ENCODE data around the gene S100A13.
A peak's percentile ranks its signal among the peaks of the same experiment; 100 is the strongest.

S100A13 gene

GRCh38 chr1:153619171-153619570 is 8.1 kb downstream of the S100A13 start:
- no peak overlapping the region for H3K4me2 ChIP-seq (ENCODE audit: low read length)
- no peaks in the 10 kb centered on the region for H3K27me3 ChIP-seq (ENCODE audit: control insufficient read depth, insufficient read depth, low read length)
- H3K36me3 ChIP-seq (ENCODE audit: insufficient read depth, low read length), result peaks cover 43% of the 10 kb centered on the region
- H3K4me3 ChIP-seq (ENCODE audit: low read length), result no peak overlapping the region
- no peak overlapping the region for H3K9ac ChIP-seq (ENCODE audit: low read depth, low read length)
- H3K9me3 ChIP-seq (replicated peaks; ENCODE audit: low read length), result no peaks in the 10 kb centered on the region
- peaks cover 18% of the 10 kb centered on the region for H3K4me1 ChIP-seq (ENCODE audit: control insufficient read depth, insufficient read depth, low read length)

GRCh38 chr1:153617663-153618062 is 9.6 kb downstream of the S100A13 start:
- no peak overlapping the region for H3K4me2 ChIP-seq (ENCODE audit: low read length)
- H3K9me3 ChIP-seq (replicated peaks; ENCODE audit: low read length), result no peaks in the 10 kb centered on the region
- H3K27me3 ChIP-seq (ENCODE audit: control insufficient read depth, insufficient read depth, low read length), result no peaks in the 10 kb centered on the region
- peaks cover 19% of the 10 kb centered on the region for H3K4me1 ChIP-seq (ENCODE audit: control insufficient read depth, insufficient read depth, low read length)
- peaks cover 31% of the 10 kb centered on the region for H3K36me3 ChIP-seq (ENCODE audit: insufficient read depth, low read length)
- H3K9ac ChIP-seq (ENCODE audit: low read depth, low read length), result peak overlapping the region; percentile 14
- no peak overlapping the region for H3K4me3 ChIP-seq (ENCODE audit: low read length)

DNA sequence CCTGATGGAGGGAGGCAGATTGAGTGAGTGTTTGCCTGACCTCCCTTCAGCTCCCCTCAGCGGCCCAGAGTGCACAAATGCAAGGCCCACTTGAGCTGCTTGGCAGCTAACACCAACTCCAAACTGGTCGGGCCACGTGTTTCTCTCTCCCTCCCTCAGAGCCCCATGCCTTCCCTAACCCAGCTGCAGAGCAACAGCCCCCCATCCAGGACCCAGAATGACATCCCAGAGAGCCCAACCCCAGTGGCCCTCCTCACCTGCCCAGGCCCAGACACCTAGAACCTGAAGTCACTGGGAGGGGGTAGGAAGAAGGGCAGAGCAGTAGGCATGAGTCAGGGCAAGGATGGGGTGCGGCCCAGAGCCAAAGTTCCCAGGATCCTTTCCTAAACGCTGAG is 10.4 kb downstream of the S100A13 start:
- H3K9ac ChIP-seq (ENCODE audit: low read depth, low read length), result no peak overlapping the region
- H3K36me3 ChIP-seq (ENCODE audit: insufficient read depth, low read length), result peaks cover 25% of the 10 kb centered on the region
- H3K9me3 ChIP-seq (replicated peaks; ENCODE audit: low read length), result no peaks in the 10 kb centered on the region
- H3K4me2 ChIP-seq (ENCODE audit: low read length), result no peak overlapping the region
- H3K4me1 ChIP-seq (ENCODE audit: control insufficient read depth, insufficient read depth, low read length), result peaks cover 19% of the 10 kb centered on the region
- no peak overlapping the region for H3K4me3 ChIP-seq (ENCODE audit: low read length)
- no peaks in the 10 kb centered on the region for H3K27me3 ChIP-seq (ENCODE audit: control insufficient read depth, insufficient read depth, low read length)

GRCh38 chr1:153616144-153616916 is 11.0 kb downstream of the S100A13 start, which contains the start of gene S100A14:
S100A14 (minus strand) TSS chr1:153616325; CDS start chr1:153615858, 467 bp downstream.
- Histone ChIP-seq H3K4me2 (ENCODE audit: low read length) (no peak within 1 kb of the TSS), H3K9me3 (replicated peaks; ENCODE audit: low read length) (no peaks in the 10 kb centered on the region), H3K9ac (ENCODE audit: low read depth, low read length) (no peak within 1 kb of the TSS), H3K4me1 (ENCODE audit: control insufficient read depth, insufficient read depth, low read length) (peaks cover 19% of the 10 kb centered on the region), H3K4me3 (ENCODE audit: low read length) (no peak within 1 kb of the TSS), H3K36me3 (ENCODE audit: insufficient read depth, low read length) (peaks cover 28% of the 10 kb centered on the region), H3K27me3 (ENCODE audit: control insufficient read depth, insufficient read depth, low read length) (no peaks in the 10 kb centered on the region)

DNA sequence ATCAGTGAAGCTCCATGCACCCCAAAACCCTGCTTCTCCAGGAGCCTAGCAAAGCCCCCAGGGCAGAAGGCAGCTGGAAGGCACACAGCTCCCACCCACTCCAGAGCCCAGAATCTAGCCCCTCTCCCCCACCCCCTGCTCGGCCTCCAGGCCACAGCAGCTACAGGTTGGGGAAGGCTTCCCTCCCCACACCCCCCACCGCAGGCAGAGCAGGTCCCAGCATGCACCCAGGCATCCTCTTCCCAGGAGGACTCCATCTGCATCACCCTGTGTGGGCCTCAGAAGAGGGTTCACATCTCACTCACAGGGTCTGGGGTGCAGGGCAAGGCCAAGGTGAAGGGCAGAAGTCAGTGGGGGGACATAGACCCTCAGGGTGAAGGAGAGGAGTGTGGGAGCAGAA is 11.9 kb downstream of the S100A13 start:
- H3K36me3 ChIP-seq (ENCODE audit: insufficient read depth, low read length), result peaks cover 23% of the 10 kb centered on the region
- no peak overlapping the region for H3K4me2 ChIP-seq (ENCODE audit: low read length)
- no peak overlapping the region for H3K4me3 ChIP-seq (ENCODE audit: low read length)
- H3K27me3 ChIP-seq (ENCODE audit: control insufficient read depth, insufficient read depth, low read length), result no peaks in the 10 kb centered on the region
- peaks cover 23% of the 10 kb centered on the region for H3K4me1 ChIP-seq (ENCODE audit: control insufficient read depth, insufficient read depth, low read length)
- no peak overlapping the region for H3K9ac ChIP-seq (ENCODE audit: low read depth, low read length)
- H3K9me3 ChIP-seq (replicated peaks; ENCODE audit: low read length), result no peaks in the 10 kb centered on the region

DNA sequence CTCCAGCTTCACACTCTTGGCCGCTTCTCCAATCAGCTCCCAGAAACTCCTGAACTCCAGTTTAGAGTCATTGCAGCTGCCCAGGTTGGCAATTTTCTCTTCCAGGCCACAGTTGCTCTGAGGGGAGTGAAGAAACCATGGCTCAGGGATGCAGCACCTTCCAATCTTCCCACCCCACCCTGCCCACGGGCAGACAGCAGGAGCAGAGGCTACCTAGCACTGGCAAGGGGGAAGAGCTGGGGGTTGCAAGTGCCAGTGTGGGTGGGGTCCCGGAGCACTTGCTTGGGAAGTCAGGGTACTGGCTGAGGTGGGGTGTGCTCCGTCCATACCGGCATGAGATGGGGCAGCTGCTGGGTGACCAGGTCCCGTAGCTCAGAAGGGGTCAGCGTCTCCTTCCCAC is 12.4 kb downstream of the S100A13 start:
- Histone ChIP-seq H3K27me3 (ENCODE audit: control insufficient read depth, insufficient read depth, low read length) (no peaks in the 10 kb centered on the region), H3K36me3 (ENCODE audit: insufficient read depth, low read length) (peaks cover 21% of the 10 kb centered on the region), H3K9me3 (replicated peaks; ENCODE audit: low read length) (no peaks in the 10 kb centered on the region), H3K9ac (ENCODE audit: low read depth, low read length) (no peak overlapping the region), H3K4me2 (ENCODE audit: low read length) (no peak overlapping the region), H3K4me1 (ENCODE audit: control insufficient read depth, insufficient read depth, low read length) (peaks cover 28% of the 10 kb centered on the region), H3K4me3 (ENCODE audit: low read length) (no peak overlapping the region)

DNA sequence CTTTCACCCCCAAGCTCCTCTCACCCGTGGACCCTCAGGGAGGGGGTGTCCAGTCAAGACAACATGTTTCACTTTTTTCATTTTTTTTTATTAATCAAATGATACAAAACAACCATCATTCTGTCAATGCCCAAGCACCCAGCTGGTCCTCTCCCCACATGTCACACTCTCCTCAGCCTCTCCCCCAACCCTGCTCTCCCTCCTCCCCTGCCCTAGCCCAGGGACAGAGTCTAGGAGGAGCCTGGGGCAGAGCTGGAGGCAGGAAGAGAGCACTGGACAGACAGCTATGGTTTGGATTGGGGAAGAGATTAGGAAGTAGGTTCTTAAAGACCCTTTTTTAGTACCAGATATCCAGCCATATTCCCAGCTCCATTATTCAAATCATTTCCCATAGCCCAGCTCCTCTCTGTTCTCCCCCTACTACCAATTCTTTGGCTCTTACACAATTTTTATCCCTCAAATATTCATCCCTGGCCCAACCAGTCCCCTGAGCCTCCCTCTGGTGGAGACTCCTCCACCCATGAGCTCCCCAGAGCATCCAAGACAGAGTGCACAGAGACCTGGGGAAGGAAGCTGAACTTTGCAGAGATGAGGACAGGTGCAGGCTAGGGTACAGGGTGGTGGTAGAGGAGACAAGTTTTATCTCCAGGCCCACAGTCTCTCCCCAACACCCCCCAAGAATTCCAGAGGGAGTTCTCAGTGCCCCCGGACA is 13.0 kb downstream of the S100A13 start:
- peaks cover 34% of the 10 kb centered on the region for H3K4me1 ChIP-seq (ENCODE audit: control insufficient read depth, insufficient read depth, low read length)
- H3K4me3 ChIP-seq (ENCODE audit: low read length), result no peak overlapping the region
- H3K9ac ChIP-seq (ENCODE audit: low read depth, low read length), result no peak overlapping the region

DNA sequence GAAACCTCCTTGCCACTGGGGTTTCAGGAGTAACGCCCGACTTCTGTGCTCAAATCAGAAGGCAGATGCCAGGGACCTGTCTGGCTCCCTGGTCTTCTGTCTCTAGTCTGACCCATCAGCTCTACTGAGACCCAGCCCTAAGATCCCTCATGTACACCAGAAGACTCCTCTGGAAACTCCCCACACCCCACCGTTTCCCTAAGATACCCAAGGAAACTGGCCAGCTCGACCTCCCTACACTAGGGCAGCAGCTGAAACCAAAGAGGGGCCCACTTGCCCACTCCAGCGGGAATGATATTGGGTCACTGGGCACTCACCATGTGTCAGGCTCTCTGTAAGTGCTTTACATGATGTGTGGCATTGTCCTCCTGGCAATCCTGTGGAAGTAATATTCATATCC is 13.9 kb downstream of the S100A13 start:
- Histone ChIP-seq H3K36me3 (ENCODE audit: insufficient read depth, low read length) (peaks cover 10% of the 10 kb centered on the region), H3K9ac (ENCODE audit: low read depth, low read length) (peak overlapping the region; percentile 89), H3K9me3 (replicated peaks; ENCODE audit: low read length) (no peaks in the 10 kb centered on the region), H3K4me1 (ENCODE audit: control insufficient read depth, insufficient read depth, low read length) (peaks cover 41% of the 10 kb centered on the region), H3K4me2 (ENCODE audit: low read length) (peak overlapping the region; percentile 94), H3K27me3 (ENCODE audit: control insufficient read depth, insufficient read depth, low read length) (no peaks in the 10 kb centered on the region), H3K4me3 (ENCODE audit: low read length) (peak overlapping the region; percentile 92)

More for the DNA sequence above, 13.0 kb downstream of the S100A13 start:
- Histone ChIP-seq H3K4me2 (ENCODE audit: low read length) (no peak overlapping the region), H3K9me3 (replicated peaks; ENCODE audit: low read length) (no peaks in the 10 kb centered on the region), H3K36me3 (ENCODE audit: insufficient read depth, low read length) (peaks cover 18% of the 10 kb centered on the region), H3K27me3 (ENCODE audit: control insufficient read depth, insufficient read depth, low read length) (no peaks in the 10 kb centered on the region)

DNA sequence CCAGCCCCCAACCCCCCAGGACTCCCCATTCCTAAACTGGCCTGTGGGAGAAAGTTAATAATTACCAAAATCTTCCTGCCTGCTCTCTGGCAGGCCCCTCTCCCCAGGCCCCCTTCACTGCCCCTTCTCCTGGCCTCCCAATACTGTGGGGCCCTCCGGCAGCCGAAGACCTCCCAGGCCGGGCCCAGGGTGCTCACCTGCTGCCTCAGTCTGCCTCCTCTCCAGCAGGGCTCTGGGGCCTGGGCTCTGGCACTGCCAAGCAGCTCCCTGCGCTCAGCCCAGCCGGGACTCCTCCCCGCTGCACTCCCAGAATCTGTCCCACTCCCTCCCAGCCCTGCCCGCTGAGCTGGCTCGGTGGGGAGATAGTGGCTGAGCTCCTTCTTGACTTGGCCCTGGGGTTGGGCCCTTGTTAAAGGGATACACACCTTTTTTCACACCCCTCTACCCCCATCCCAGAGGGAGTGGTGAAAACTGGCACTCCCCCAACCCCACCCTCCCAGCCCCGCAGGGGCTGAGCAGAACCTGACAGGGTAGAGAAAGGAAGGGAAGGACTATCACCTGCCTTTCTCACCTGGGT is 14.5 kb downstream of the S100A13 start, which contains the start of gene S100A16:
Gene S100A16, minus strand, starts transcription at position 383 of the 577 bp plus-strand sequence. CDS start 4,986 bp downstream, outside the sequence.
- H3K9ac ChIP-seq (ENCODE audit: low read depth, low read length), result peak within 1 kb of the TSS; percentile 89
- H3K4me2 ChIP-seq (ENCODE audit: low read length), result peak within 1 kb of the TSS; percentile 94
- no peaks in the 10 kb centered on the region for H3K9me3 ChIP-seq (replicated peaks; ENCODE audit: low read length)
- peak within 1 kb of the TSS; percentile 92 for H3K4me3 ChIP-seq (ENCODE audit: low read length)
- H3K27me3 ChIP-seq (ENCODE audit: control insufficient read depth, insufficient read depth, low read length), result no peaks in the 10 kb centered on the region
- peaks cover 46% of the 10 kb centered on the region for H3K4me1 ChIP-seq (ENCODE audit: control insufficient read depth, insufficient read depth, low read length)
- H3K36me3 ChIP-seq (ENCODE audit: insufficient read depth, low read length), result peaks cover 15% of the 10 kb centered on the region

- Histone ChIP-seq H3K4me1 (ENCODE audit: control insufficient read depth, insufficient read depth, low read length) (peaks cover 48% of the 10 kb centered on the region), H3K36me3 (ENCODE audit: insufficient read depth, low read length) (peaks cover 21% of the 10 kb centered on the region), H3K4me3 (ENCODE audit: low read length) (peak overlapping the region; percentile 92), H3K9ac (ENCODE audit: low read depth, low read length) (peak overlapping the region; percentile 89), H3K9me3 (replicated peaks; ENCODE audit: low read length) (no peaks in the 10 kb centered on the region), H3K4me2 (ENCODE audit: low read length) (peak overlapping the region; percentile 94), H3K27me3 (ENCODE audit: control insufficient read depth, insufficient read depth, low read length) (no peaks in the 10 kb centered on the region)
These were observed 15.1 kb downstream of the S100A13 start for GRCh38 chr1:153612111-153612754.

- H3K9me3 ChIP-seq (replicated peaks; ENCODE audit: low read length), result no peaks in the 10 kb centered on the region
- H3K4me1 ChIP-seq (ENCODE audit: control insufficient read depth, insufficient read depth, low read length), result peaks cover 43% of the 10 kb centered on the region
- peaks cover 30% of the 10 kb centered on the region for H3K36me3 ChIP-seq (ENCODE audit: insufficient read depth, low read length)
- H3K4me3 ChIP-seq (ENCODE audit: low read length), result peak overlapping the region; percentile 92
- peak overlapping the region; percentile 94 for H3K4me2 ChIP-seq (ENCODE audit: low read length)
- H3K27me3 ChIP-seq (ENCODE audit: control insufficient read depth, insufficient read depth, low read length), result no peaks in the 10 kb centered on the region
- H3K9ac ChIP-seq (ENCODE audit: low read depth, low read length), result peak overlapping the region; percentile 89
These were observed 15.9 kb downstream of the S100A13 start for GRCh38 chr1:153611356-153611755.
